GM21515 (cell line): ENCODE measurements around the gene NUP62.
"Not testable (repeated sequence)": the region's sequence is repeated elsewhere in the genome, so short reads cannot be mapped to it uniquely, and the experiment has no call there.

Source experiments
- ATAC-seq: cut with Tn5 transposase; IDR thresholded peaks from one replicate; pipeline ENCODE4 v1.9.1; 2021; ENCODE audit not compliant: unreplicated experiment

The NUP62 gene

DNA sequence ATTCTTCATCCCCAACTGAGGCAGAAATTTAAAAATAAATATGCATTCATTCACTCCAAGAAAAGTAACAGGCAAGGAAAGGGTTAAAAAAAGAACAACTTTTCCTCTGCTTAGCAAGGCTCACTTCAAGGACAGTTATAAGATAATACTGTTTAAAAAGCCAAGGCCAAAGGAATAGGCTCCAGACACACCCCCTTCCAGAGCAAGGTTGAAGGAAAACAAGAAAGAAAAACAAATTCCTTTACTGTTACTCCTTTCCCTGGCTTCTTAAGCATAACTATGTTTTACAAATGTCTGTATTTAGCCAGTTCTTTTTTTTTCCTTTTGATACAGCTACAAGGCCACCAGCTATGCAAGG, 23.2 kb upstream of the NUP62 start:
- no peak for ATAC-seq

GRCh38 chr19:49951806-49952478, 22.6 kb upstream of the NUP62 start:
- no peak for ATAC-seq

- ATAC-seq = no peak
Observed at GRCh38 chr19:49950956-49951526, 21.7 kb upstream of the NUP62 start.

GRCh38 chr19:49950590-49950948, 21.3 kb upstream of the NUP62 start:
- ATAC-seq = no peak

DNA sequence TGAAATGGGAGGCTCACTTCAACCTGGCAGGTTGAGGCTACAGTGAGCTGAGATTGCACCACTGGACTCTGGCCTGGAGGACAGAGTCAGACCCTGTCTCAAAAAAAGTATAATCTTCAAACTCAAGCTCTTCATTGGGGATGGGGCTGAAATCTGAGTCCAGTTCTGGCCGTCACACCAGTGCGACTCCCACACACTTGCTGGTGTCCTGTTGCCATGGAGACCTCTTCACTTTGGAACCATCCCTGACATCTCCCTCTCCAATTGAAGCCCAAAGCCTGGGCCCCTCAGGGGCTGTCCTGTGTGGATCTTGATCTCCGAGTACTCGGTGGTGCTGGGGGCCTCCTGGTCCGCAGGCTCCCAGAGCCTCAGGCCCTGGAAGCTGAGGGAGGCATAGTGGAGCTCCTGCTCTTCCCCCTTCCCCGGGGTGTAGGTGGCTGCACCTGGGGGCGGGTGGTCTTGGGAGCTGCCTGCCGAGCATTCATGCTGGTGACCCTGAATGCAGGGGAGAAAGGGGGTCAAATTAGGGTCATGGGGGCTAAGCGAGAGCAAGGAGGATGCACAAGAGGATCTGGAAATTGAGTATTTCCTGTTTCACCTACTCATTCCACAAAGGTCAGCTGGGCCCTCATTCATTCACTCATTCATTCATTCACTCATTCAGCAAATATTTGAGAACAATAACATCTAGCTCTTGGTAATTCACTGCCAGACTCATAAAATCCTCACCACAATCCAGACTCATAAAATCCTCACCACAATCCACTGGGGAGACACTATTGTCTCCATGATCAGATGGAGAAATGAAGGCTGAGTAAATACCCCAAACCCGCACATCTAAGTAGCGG, 20.7 kb upstream of the NUP62 start:
- ATAC-seq = no peak

DNA sequence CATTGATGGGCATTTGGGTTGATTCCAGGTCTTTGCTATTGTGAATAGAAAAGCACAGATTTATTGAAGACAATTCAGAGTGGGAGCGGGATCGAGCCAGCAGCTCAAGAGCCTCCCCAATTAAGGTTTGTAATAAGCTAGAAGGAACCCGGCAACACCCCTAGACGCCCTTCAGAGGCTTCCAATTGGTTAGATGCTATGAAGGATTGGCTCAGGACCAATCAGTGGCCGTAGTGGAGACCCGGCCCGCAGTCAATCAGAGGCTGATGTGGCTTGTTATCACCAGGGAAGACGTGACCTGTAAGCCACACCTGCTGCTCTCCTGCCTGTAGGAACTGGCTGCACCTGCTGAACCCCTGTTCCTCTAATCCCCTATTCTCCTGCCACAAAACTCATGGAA, 17.1 kb upstream of the NUP62 start:
- no peak for ATAC-seq

DNA sequence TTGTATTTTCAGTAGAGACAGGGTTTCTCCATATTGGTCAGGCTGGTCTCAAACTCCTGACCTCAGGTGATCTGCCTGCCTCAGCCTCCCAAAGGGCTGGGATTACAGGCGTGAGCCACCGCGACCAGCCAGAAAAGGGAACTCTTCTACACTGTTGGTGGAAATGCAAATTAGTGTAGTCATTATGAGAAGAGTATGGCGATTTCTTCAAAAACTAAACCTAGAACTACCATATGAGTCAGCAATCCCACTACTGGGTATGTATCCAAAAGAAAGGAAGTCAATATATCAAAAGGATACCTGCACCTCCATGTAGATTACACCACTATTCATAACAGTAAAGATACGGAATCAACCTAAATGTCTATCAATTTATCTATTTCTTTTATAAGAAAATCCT, 15.3 kb upstream of the NUP62 start:
- ATAC-seq = not testable (repeated sequence)

GRCh38 chr19:49940482-49940791, 11.1 kb upstream of the NUP62 start:
- ATAC-seq = no peak

- no peak for ATAC-seq
Observed at GRCh38 chr19:49939721-49940481, 10.6 kb upstream of the NUP62 start.

DNA sequence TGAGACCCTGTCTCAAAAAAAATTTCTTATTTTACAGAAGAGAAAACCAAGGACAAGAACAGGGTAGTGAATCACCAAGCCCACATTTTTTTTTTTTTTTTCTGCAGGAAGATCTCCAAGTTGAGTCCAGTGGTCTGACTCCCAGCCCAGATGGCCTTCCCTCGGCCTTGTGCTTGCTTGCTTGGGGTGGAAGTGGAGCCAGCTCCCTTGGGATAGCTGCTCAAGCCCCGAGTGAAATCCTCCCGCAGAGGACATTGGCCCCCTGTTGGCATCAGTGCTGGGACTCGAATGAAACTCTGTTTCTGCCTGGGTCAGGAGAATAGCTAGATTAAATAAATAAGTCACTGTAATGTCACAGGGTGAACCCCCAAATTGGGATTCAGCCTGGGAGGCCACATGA, 9.4 kb upstream of the NUP62 start:
- no peak for ATAC-seq

GRCh38 chr19:49937750-49938381, 8.6 kb upstream of the NUP62 start:
- ATAC-seq = no peak

GRCh38 chr19:49936549-49936948, 7.2 kb upstream of the NUP62 start:
- ATAC-seq = no peak

DNA sequence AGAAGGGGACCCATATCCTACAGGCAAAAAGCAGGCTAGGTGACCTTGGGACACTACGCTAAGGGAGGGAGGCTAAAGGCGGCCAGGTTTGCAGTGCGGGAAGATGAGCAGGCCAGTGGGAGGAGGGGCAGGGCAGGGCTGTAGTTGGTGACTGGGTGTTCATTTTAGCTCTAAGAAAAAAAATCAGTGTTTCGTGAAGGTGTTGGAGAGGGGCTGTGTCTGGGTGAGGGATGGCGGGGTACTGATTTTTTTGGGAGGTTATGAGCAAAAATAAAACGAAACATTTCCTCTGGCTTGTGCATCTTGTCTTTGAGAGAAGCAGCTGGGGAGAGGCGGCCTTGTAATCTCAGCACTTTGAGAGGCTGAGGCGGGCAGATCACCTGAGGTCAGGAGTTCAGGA, 4.3 kb upstream of the NUP62 start:
- ATAC-seq = no peak

- no peak for ATAC-seq
Observed at GRCh38 chr19:49932731-49933131, 3.4 kb upstream of the NUP62 start.

GRCh38 chr19:49932041-49932451, 2.7 kb upstream of the NUP62 start:
- ATAC-seq = no peak

- no peak for ATAC-seq
Observed at GRCh38 chr19:49931293-49932040, 2.2 kb upstream of the NUP62 start.

DNA sequence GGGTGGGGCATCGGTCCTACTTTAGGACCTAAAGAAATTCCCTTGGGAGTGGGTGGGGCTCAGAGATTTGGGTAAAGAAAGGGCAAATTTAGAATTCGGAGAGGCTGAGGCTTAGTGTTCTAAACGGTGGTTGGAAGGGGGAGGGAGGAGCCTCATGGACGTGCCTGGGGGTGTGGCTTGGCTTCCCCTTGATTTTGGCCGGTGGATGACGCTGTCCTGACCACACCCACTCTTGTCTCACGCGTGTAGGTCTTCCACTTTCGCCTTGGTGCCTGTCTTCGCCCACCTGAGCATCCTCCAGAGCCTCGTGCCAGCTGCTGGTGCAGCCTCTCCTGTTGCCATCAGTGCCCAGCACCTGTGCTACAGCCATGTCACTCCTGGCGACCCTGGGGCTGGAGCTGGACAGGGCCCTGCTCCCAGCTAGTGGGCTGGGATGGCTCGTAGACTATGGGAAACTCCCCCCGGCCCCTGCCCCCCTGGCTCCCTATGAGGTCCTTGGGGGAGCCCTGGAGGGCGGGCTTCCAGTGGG, 1.2 kb upstream of the NUP62 start:
- no peak for ATAC-seq

GRCh38 chr19:49929611-49930482, 543 bp upstream of the NUP62 start:
- ATAC-seq = peak; percentile 54

- ATAC-seq = no peak
Observed at GRCh38 chr19:49927526-49928264, 1.6 kb downstream of the NUP62 start.
